ENCODE measurements around the gene ISM2. TPM values are rescaled to one million over a fixed set of nuclear protein-coding genes. Genes with fewer than 3 reads are reported as not detected.

ISM2 gene
- total RNA-seq, 1 donor from 2014 or later: not detected

DNA sequence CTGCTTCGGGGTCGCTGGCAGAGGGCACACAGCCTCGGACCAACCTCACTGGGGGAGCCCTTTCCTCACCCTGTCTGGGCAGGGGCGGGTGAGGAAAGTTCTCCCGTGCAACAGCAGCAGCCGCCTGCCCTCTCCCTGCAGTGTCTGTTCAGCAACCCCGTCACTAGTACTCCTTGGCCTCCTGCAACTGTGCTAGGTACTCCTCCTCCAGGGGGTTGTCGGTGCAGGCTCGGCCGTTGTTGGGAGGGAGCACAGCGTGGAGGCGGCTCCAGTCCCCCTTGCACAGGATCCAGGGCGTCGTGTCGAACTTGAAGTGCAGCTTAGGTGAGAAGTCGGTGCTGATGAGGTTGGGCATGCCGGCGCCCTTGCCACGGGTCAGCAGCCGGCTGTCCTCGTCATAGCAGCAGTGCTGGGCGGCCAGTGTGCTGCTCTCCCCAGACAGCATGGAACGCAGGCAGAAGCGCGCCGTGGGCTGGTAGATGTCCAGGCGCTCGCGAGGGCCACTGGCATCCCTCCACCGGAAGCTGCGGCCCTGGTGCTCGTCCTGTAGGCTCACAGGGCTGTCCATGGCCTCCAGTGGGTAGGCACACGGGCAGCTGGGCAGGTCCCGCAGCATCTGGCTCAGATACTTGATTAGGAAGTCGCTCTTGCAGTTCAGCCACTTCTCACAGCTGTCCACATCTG, 23.0 kb downstream of the ISM2 start:
- intact Hi-C loops (cut with DNase I): no loop called here
- ATAC-seq (no peak), DNase-seq (ENCODE audit: missing footprints) (no peak)

DNA sequence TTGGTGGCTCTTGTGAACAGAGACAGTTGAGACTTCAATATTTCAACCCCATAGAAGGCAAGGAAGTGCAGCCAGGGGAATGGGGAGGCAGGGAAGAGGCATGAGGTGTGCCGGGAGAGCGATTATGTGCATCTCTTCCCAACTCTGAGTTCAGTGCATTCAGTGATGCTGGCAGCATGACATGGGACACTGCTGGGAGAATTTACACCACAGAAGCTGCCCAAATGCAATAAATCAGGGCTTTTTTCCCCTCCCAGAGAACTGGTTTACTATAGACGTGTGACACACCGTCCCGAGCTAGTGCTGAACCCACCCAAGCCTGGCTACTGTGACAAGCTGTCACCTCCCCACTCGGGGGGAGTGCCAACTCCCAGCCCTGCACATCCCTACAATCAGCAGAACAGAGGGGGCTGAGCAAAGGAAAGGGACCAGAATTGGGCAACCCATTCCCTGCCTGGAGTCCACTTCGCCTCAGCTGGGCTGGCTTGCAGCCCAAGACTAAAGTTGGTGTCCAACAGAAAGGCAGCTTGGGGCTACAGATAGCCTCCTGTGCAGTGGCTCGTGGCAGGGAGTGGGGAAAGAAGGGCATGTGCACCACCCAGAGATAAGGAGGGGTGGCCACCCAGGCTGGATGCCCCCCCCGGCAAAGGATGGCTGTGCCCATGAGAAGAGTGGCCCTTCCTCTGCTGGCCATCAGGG, 24.0 kb downstream of the ISM2 start:
- peak; percentile 51 for ATAC-seq

DNA sequence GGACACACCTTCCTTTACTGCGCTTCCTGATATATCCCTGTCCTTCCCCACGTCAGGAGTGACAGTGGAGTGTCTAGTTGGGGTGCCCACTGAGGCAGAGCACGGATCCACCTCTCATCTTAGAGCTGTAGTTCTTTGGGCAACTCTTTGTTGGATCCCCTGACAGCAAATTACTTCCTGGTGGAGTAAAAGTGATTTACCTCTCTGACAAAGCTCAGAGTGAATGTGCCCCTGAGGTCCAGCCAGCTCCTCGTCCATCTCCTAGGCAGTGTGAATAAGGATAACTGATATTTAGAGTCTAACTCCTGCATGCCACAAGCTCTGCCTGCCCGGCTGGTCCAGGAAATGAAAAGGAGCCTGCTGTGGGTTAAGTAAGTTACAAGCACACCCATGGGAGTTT, 24.7 kb downstream of the ISM2 start:
- intact Hi-C loops (cut with DNase I): no loop called here
- no peak for ATAC-seq
- DNase-seq (ENCODE audit: missing footprints): no peak

More for the DNA sequence above, 24.0 kb downstream of the ISM2 start:
- intact Hi-C loops (cut with DNase I): no loop called here
- no peak for DNase-seq (ENCODE audit: missing footprints)

DNA sequence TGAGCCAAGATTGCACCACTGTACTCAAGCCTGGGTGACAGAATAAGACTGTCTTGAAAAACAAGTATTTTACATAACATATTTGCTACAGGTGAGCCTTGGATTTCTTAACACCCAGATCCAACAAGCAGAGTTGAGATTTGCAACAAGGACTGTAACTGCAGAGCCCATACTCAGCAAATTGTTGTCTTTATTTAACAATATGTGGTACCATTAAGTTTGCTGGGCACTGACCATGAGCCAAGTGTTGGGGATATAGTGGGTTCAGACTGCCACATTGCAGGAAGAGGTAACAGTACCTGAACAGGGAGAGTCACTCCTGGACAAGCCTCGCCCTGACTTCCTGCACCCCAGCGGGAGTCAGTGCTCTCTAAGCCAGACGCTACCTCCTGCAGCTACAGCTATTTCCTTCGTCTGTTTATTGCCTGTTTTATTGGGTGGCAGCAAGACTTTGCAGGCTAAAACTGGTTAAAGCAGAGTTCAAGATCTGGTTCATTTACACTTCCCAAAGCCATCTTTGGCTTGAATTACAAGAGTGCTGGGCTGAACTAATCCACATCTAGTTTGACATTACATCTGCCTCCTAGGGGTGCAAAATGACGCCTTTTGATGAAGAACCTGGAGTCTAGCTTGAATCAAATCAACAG, 28.3 kb downstream of the ISM2 start:
- intact Hi-C loops (cut with DNase I): no loop called here
- ATAC-seq: no peak

DNA sequence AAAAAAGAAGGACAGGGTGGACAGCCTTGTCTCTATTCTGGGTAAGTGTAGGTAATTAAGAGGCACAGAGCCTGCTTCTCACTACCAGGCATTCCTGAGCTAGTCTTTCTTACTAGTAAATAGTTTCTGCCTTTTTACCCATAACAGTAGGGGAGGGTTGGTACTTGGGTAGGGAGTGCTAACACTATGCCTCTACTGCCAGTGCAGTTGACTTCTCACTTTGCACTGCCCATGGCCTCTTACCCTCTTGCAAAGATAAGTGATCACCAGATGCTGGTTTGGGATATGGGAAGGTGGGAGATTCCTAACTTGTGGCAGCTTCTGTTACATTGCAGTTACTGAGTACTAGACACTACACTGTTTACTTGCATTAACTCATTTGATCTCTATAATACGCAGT, 29.1 kb downstream of the ISM2 start:
- intact Hi-C loops (cut with DNase I): no loop called here
- ATAC-seq: no peak
- no peak for DNase-seq (ENCODE audit: missing footprints)

More for the DNA sequence above, 28.3 kb downstream of the ISM2 start:
- no peak for DNase-seq (ENCODE audit: missing footprints)

DNA sequence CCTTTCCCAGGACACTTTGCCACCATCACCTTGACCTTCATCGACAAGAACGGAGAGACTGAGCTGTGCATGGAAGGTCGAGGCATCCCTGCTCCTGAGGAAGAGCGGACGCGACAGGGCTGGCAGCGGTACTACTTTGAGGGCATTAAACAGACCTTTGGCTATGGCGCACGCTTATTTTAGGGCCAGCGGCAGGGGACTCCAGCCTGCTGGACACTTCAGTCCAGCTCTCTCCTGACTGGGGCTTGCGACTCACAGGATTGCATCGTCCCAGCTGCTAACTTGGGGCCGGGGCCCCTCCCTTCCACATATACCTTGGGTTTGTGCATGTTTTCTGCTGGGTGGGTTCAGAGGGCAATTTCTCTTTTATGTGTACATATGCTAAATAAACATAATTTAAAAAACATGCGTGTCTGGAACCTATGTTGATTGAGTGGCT, 29.5 kb downstream of the ISM2 start:
- DNase-seq (ENCODE audit: missing footprints): no peak
- intact Hi-C loops (cut with DNase I): no loop called here
- no peak for ATAC-seq

DNA sequence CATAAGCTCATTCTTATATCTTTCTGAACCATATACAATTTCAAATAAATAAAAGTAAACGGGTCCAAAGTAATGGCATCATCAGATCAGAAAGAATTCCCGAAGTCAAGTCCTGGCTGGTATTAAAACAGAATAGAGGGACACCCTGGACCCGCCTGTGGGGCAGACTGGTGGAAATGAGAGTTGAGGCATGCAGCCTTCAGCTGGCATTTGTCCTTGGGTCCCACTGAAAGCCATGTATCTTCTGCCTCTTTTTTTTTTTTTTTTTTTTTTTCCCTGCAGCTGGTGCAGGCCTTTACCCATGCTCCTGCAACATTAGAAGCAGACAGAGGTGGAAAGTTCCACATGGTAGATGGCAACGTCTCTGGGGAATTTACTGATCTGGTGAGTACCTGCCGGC, 30.8 kb downstream of the ISM2 start:
- DNase-seq (ENCODE audit: missing footprints) (no peak), ATAC-seq (no peak)
- intact Hi-C loops (cut with DNase I): no loop called here

DNA sequence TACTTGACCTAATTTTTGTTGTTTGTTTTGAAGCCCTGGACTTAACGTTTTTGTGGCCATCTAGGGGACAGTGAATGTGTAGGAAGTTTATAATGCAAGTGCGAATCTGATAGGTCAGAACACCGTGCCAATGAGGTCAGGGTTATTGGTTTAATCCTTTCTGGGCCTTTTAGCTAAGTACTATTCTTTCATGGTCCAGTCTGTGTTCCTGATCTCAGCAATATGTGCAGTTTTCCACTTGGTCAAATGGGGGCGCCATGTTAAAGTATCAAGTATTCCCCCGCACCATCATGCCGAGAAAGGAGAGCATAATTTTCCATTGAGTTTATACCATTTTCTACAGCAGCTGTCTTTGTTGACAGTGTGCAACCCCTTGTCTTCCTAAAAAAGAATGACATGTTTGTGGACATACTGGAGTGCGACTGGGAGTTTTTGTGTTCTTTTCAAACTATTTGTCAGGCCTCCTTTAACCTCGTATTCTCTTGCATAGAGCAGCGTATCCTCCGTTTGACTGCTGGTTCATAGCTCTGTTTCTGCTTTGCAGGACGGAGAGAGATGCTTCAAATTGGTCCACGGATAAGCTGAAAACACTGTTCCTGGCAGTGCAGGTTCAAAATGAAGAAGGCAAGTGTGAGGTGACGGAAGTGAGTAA, 39.4 kb downstream of the ISM2 start:
- intact Hi-C loops (cut with DNase I): loop anchor here (5.0 kb wide), 1 partner anchor 93 kb away; no protein-coding TSS in a partner anchor
- no peak for DNase-seq (ENCODE audit: missing footprints)

DNA sequence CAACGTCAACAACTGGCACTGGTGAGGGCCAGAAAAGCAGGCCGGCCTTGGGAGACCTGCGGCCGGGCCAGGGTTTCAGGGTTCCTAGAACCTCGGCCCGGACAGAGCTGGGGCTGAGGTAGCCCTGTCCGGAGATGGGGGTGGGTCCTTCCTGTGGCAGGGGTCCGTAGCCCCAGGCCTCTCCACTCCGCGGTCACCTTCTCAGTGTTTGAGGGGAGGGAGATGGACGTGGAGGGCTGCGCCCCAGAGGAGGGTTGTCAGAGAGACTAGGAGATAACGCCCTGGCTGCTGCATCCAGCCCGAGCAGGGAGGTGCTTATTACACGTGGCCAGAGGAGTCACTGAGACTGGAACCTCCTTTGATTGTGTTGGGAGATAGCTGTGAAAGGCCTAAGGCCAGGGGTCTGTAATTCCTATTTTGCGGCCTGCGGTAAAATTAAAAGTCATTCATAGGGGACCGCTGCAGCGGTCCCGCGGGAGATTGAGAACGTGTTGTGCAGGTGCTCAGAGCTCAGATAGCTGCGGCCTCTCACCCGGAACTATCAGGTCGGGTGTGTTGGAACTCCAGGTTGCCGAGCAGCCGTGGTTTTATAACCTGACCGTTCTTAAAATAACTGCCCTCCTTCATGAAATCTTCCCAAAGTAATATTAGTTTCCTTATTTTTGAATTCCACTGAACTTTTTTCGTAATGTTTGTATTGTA, 40.2 kb downstream of the ISM2 start:
- intact Hi-C loops (cut with DNase I): loop anchor here (5.0 kb wide), 1 partner anchor 94 kb away; no protein-coding TSS in a partner anchor
- DNase-seq (ENCODE audit: missing footprints) (no peak), ATAC-seq (peak; percentile 12)

More for the DNA sequence above, 39.4 kb downstream of the ISM2 start:
- ATAC-seq: no peak

DNA sequence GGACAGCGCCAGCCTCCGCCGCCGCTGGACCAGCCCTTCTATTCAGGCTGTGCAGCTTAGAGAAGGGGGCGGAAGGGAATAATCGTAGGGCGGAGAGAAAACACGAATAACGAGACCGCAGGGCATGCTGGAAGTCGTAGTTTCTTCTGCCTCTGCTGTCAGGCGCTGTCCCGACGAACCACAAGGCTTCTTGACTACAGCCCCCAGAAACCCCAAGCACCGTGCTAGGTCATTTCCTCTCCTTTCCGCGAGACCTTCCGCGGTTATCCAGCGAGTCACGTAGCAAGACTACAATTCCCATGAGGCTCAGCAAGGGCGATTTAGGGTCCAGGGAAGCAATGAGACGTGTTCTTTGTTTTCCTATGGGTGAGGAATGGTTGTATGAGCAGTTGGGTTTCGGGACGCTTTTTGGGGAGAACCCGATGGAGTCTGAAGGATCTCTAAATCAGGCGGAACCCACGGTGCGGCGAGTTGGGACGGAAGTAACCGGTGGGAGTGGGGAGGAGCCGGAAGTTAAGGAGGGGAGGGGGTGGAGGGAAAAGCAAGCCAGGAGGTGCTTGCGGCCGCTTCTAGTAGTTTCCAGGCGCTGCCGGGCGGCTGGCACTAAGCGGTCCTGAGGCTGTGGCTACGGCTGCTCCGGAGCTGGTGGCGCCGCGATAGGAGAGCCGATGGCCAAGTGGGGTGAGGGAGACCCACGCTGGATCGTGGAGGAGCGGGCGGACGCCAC, 40.9 kb downstream of the ISM2 start, which contains the start of the genes AHSA1 and VIPAS39:
AHSA1 (plus strand) TSS at position 572 of the 727 bp plus-strand sequence; CDS start at position 669, 97 bp downstream.
VIPAS39 (minus strand) TSS at position 80 of the 727 bp plus-strand sequence. CDS start 3,499 bp downstream, outside the sequence.
- intact Hi-C loops (cut with DNase I): loop anchor here (2.0 to 5.0 kb wide), 4 partner anchors 81 to 159 kb away; partner anchors contain the start of genes GSTZ1, POMT2, SAMD15 and SPTLC2
- ATAC-seq (peak; percentile 99), DNase-seq (ENCODE audit: missing footprints) (peak; percentile 95)

DNA sequence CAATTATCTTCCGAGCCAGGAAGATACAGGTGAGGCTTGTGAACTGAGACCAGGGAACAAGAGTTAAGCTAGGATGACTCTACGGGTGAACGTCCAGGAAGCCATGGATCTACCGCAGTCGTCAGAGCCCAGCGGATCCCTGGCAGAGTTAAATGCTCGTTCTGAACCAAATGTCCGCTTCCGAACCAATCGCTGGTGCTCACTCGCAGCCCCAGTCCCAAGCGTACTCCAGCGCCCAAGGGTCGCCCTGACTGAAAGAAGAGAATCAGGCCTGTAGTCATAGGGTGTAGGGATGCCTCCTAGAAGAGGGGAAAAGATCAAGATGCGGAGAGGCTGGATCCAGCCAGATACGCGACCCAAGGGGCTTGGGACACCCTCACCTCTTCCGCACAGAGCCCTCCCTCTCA, 41.5 kb downstream of the ISM2 start:
- ATAC-seq: no peak
- DNase-seq (ENCODE audit: missing footprints): no peak
- intact Hi-C loops (cut with DNase I): loop anchor here (2.0 to 5.0 kb wide), 4 partner anchors 80 to 160 kb away; partner anchors contain the start of genes GSTZ1, POMT2, SAMD15 and SPTLC2

DNA sequence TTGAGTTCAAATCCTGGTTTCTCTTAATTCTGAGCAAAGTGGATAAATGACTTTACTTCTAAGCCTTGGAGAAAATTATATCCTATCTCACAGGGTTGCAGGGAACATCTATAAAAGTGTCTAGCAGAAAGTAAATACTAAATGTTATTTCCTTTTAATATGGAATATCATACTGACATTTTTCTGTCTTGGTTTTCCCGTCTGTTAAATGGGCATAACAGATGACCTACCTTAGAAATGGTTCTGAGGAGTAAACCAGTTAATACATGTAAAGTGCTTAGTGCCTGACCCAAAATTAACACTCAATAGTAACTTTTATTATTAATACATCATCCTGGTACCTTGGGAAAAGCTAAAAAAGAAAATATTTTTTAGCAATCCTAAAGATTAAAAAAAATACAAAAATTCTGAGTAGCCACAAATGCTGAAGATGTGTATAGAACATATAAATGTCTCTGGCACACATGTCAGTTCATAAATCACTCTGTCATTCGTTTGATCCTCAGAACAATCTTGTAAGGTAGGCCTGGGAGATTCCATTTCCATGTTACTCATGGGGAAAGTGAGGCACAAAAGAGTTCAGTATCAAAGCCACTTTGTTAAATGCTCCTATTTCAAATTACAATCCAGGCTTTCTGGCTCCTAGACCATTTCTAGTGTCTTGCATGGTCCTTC, 42.5 kb downstream of the ISM2 start:
- intact Hi-C loops (cut with DNase I): loop anchor here (2.0 to 5.0 kb wide), 4 partner anchors 79 to 161 kb away; partner anchors contain the start of genes GSTZ1, POMT2, SAMD15 and SPTLC2
- ATAC-seq (no peak), DNase-seq (ENCODE audit: missing footprints) (no peak)

DNA sequence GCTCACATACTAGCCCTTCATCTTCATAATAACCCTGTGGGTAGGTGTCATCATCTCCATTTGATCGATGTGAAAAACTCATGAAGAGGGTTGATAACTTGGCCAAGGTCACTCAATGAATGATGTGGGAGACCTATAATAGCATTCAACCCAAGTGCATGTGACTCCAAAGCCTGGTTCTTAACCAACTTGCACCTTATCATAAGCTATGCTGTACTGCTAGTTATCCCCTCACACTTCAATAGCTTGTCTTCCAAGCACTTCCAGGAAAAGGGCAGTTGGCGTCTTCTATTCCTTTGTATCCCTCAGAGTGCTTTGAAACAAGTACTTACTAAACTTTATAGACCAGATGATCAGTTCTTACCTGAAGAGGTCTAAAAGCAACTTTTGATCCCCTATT, 56.4 kb downstream of the ISM2 start:
- intact Hi-C loops (cut with DNase I): no loop called here
- no peak for ATAC-seq
- DNase-seq (ENCODE audit: missing footprints): no peak

DNA sequence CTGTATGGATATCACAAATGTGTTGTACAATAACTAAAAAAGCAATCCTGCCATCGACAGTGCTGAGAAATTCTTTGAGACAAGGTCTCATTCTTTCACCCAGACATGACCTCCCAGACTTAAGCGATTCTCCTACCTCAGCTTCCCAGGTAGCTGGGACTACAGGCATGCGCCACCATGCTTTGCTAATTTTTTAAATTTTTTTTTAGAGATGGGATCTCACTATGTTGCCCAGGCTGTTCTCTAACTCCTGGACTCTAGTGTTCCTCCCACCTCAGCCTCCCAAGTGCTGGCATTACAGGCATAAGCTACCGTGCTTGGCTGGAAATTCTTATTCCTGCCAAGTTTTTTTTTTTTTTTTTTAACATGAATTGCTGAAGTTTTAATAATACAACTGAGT, 58.8 kb downstream of the ISM2 start:
- intact Hi-C loops (cut with DNase I): no loop called here
- DNase-seq (ENCODE audit: missing footprints) (no peak), ATAC-seq (no peak)

DNA sequence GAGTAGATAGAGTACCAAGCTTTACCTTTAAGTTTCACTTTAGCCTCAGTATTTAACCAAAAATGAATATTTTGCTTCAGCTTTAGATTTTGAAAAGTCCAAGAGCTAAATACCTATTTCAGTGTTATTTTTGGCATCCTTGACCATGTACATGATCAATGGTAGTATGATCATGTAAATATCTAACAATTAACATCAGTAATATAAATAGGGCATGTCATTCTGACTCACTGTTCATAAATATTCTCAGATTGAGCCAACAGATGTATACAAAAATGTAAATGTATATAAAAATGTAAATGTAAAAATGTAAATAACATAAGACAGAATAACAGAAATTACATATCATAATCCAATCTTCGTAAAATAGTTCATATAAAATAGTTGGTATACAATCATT, 60.0 kb downstream of the ISM2 start:
- ATAC-seq (no peak), DNase-seq (ENCODE audit: missing footprints) (no peak)
- intact Hi-C loops (cut with DNase I): no loop called here

DNA sequence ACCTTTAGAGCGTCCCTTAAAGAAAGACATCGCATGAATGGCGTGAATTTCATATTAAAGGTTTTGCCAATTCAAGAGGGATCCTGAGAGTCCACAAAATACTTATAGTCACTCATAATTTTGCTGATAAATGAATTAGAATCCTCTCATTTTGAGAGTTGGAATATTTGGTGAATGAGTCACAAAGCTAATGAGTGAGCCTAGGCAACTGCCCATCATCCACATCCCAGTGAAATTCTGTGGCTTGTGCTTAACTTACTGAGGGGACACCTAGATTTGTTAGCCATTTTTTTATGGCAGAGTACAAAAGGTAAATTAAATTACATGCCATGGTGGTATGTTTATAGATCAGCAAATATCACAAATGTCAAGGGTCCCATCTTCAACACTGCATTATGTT, 62.6 kb downstream of the ISM2 start:
- ATAC-seq: no peak
- intact Hi-C loops (cut with DNase I): no loop called here
- DNase-seq (ENCODE audit: missing footprints): no peak

DNA sequence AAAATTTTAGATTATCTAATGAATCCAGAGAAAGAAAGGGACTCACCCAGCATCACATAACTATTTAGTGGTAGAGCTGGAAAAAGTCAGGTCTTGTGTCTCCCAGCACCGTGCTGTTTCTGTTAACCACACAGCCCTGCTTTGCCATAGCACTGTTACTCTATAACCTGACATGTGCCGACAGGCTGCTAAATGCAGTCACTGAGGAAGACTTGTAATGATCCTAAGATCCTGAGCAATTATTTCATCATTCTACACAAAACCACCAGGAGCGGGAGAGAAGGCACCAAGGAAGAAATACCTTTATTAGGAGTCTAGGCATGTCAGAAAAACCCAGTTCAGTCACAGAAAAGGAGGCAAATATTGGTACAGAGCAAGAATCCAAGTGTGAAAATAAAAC, 72.2 kb downstream of the ISM2 start:
- intact Hi-C loops (cut with DNase I): no loop called here
- ATAC-seq: no peak
- DNase-seq (ENCODE audit: missing footprints): no peak

All from Right ventricle myocardium inferior (tissue), 1 donor.